ENCODE measurements around the gene CD84.

GRCh38 chr1:160520999-160521398 is 58.3 kb downstream of the CD84 start:
- TF ChIP-seq CTCF (IDR thresholded peaks at IDR 0.05; ENCODE audit: low read depth, low read length) (no peak), POLR2A (IDR thresholded peaks at IDR 0.05; ENCODE audit: extremely low read depth, insufficient read length) (no peak), MAX (IDR thresholded peaks at IDR 0.05; ENCODE audit: low read depth, low read length) (no peak), MYC (IDR thresholded peaks at IDR 0.05; ENCODE audit: low read depth, low read length) (no peak)
